GM21367 (cell line): ENCODE results near the gene PDE4D.

Experiments used
- ATAC-seq: cut with Tn5 transposase; IDR thresholded peaks from one replicate; pipeline ENCODE4 v1.9.1; 2021; ENCODE audit not compliant: unreplicated experiment

Gene PDE4D

DNA sequence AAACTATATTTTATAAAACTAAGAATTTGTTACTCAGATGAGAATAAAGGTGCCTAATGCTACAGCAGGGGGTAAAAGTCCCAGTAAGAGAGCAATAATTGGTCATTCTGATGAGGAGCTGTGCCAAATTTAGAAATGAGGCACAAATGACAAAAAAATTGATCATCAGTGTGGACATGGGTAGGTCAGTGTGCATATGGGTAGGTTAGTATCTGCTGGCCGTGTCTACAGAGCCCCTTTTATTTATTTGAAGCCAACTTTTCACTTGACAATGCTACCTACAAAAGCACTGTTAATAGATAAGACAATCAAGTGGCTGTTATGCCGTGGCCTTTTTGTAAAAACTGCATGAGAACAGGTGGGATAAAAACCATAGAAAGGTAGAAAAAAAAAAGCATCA, 856.1 kb downstream of the PDE4D start:
- no peak for ATAC-seq

DNA sequence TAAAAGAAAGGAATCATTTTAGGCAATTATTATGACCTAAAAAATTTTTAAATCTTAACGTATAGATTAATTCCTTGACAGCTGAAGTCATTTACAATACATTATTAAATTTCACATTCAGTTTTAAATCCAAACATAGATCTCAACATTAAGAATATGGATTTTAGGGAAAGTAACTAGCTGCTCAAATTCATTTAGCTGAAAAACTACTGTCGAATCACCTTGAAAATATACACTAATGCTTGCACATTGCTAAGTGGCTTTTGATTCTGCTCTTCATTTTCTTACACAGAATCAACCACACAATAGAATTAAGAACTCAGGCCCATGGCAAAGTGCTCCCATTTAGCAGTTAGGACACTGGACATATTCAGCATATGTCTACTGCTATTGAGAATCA, 856.5 kb downstream of the PDE4D start:
- no peak for ATAC-seq

DNA sequence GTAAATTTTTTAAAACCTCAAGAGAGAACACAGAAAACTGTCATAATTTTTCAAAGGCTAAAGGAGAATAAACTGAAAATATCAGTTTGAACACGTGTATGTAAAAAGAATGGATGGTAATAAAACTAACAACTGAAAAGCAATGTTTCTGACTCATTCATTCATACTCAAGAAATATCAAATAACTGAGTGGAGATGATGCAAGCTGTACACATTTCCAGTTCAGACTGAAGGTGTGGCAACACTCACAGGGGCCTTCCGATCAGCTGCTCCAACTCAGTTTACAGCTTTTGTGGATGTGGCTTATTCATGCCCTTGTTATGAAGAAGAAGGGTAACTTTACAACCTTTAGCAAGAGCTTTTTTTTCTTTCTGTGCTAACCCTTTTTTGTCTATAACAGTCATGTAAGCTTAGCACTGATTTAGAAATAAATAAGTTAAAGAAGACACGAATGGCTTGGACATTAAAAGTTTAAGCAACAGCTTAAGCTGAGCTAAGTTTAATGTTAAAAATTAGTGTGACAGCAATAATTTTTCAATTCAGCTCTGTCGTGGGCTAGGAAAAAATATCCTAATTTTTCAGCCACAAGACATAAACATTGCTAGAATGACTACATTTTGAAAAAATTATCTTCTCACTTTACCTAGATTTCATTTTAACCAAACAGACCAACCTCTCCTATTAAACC, 857.1 kb downstream of the PDE4D start:
- ATAC-seq = no peak

- no peak for ATAC-seq
Measured at GRCh38 chr5:59035681-59036080, 857.8 kb downstream of the PDE4D start.

GRCh38 chr5:59034498-59035186, 858.9 kb downstream of the PDE4D start:
- ATAC-seq = no peak

DNA sequence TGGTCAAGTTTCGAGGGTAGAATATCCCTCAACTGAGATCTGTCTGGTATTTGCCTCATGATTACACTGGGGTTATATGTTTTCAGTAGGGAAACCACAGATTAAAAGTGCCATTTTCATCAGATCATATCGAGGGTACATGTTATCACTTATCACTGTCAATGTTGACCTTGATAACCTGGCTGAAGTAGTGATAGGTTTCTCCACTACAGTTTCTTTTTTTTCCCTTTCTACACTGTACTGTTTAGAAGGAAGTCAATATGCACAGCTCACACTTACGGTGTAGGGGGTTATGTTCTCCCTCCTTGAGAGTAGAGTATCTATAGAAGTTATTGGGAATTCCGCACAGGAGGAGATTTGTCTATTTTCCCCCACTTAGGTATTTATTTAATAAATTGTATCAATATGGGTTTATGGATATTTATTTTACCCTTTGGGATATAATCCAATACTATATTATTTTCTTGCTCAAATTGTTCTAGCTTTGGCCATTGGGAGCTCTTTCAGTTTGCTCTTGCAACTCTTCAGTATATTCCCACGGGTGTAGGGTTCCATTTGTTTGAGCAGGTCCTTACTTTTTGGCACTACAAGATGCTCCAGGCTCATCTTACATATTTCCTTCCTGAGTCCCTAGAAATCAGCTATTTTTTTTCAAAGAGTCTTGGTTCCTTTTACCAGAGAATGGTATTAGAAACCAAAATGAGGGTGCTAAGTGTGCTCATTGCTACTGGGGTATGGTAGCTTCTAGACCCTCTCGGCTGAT, 866.2 kb downstream of the PDE4D start:
- no peak for ATAC-seq

- no peak for ATAC-seq
Measured at GRCh38 chr5:59025734-59026133, 867.8 kb downstream of the PDE4D start.

DNA sequence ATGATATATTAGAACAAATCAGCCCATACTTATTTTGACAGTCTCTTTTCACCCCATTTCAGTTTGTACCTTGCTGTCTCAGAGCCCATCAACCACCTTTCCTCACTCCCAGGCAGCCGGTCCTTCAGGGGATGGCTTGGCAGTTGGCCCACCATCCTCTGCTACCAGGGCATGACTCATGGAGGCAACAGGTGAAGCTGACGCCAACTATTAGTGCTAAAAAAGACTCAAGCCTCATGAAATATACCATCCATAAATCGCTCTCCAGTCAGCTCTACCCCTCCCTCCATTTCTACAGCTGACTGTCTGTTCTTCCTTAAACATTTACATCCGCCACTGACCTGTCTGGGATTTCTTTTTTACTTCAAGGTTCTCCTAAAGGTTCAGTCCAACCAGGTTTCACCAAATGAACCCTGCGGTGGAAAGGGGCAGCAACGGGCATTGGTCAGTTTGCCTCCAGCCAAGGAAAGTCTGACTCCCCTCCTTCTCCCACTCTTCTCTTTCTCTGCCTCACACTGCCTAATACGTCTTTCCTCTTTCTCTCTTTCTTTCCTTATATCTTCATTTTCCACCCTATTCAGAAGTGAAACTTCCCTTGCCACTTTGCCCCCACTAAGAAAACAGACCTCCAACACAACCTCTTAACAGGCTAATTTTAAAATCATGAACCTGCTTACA, 871.5 kb downstream of the PDE4D start:
- no peak for ATAC-seq

DNA sequence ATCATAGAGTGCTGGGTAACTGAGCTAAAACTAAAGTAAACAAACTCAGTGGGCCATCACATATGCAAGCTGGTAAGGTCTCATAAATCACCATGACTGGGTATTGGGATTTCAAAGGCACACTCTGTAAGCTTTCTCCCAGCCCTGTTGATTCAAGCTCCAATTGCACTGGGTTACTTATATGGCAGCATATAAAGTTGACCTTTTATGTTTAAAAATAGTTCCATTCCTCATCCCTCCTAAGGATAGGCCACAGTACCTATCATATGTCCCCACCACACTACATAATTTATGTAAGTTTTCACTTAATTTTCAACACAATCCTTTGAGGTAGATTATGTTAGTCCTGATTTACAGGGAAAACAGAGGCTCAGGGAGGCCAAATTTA, 872.2 kb downstream of the PDE4D start:
- ATAC-seq = no peak

DNA sequence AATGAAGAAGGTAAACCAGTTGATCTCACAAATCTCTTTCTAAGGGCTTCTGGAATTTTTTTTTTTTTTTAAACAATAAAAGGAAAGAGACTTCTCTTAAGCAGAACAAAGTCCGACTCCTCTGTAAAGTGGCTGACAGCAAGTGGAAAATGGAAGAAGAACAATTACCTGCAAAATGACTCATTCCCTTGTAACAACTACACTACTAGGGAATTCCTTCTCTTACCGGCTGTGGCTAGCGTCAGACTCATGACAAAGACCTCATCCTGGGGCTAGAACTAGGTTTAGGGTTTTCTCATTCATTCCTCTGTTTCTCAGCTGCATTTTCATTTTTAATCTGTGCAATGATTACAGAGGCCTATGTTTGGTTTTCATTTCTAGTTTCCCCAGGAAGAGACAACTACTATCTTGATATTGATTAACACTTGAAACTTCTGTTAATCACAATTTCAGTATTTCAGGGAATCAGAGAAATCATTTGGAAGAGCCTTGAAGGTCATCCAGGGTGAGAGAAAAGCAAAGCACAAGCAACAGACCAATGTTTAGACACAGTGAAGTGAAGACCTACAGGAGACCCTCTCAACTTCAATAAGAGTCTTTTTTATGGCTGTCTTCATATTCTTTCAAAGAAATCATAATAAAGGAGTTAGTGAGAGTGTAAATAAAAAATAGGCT, 872.8 kb downstream of the PDE4D start:
- no peak for ATAC-seq

DNA sequence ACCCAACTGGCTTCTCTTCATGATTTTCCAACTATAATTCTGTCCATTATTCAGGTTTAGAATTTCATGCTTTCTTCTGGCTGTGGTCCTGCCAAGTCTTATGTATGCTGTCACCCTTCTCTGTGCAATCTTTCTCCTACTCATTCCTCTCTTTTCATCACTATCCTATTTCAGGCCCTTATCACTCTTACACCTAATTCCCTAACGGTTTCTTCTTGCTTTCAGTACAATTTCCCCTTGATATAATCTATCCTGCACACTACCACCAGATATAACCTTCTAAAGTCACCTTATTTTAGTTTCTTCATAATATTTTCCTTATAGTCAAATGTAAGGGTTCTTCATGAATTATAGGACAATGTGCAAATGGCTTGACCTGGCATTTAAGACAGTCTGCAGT, 874.4 kb downstream of the PDE4D start:
- ATAC-seq = no peak

GRCh38 chr5:59016925-59017324, 876.6 kb downstream of the PDE4D start:
- ATAC-seq = no peak

GRCh38 chr5:59008816-59009473, 884.6 kb downstream of the PDE4D start:
- ATAC-seq = no peak

- no peak for ATAC-seq
Measured at GRCh38 chr5:59007460-59008063, 886.0 kb downstream of the PDE4D start.

- no peak for ATAC-seq
Measured at GRCh38 chr5:59005934-59006701, 887.4 kb downstream of the PDE4D start.

GRCh38 chr5:59003641-59004040, 889.9 kb downstream of the PDE4D start:
- ATAC-seq = no peak

GRCh38 chr5:59003124-59003523, 890.4 kb downstream of the PDE4D start:
- ATAC-seq = no peak

DNA sequence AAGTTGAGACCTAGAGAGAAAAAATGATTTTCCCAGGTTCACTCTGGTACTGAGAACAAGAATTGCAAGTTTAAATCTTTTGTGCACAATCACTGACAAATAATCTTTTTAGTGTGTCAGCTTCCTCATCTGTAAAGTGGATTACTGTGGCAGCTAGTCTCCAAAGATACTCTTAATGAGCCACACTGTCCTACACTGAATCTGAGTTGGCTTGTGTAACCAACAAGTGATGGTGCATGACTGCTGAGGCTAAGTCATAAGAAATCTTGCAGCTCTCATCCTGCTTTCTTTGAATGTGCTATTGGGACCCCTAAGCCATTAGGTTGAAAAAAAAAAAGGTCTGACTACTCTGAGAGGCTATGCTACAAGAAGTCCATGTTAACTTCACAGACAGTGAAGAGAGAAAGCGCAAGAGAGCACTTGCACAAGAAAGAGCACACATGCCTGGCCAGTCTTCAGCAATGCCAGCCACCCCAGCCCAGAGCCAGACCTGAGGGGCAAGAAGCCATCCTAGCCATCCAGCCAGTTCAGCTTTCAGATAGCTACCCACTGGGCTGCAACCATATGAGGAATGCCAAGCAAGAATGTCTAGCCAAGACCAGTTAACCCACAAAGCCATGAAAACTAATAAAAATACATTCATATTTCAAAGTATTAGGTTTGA, 891.2 kb downstream of the PDE4D start:
- ATAC-seq = no peak

DNA sequence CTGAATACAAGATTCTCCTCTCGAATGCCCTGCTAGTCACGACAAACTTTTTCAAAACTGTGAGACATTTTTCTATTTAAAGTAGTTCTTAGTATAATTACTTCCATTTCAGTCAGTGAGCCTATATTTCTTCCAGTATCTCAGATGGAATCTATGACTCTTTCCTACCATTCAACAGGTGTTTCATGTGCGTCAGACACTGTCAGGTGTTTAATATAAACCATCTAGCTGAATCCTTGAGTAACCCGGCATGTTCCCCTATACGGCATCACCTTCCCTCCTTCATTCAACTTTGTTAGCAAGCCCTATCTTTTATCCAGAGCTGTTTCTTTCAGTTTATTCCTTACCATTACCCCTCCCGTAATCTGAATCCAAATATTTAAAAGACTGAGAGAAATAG, 891.8 kb downstream of the PDE4D start:
- ATAC-seq = no peak
